K562 (cell line): ENCODE measurements around the gene HJV. TPM values are rescaled to one million over a fixed set of nuclear protein-coding genes. Genes with fewer than 3 reads are reported as not detected.

Source experiments
- CBX5 ChIP-seq: IDR thresholded peaks from 2 replicates; pipeline ENCODE4 v1.6.1; 2014; ENCODE audit warnings: low read depth, borderline replicate concordance
- CEBPZ ChIP-seq: fragments of 150-350 bp; IDR thresholded peaks from 2 replicates; pipeline ENCODE4 v1.6.1; 2014; ENCODE audit warnings: low read depth, mild to moderate bottlenecking, low read length, borderline replicate concordance
- CTCF ChIP-seq, 3 experiments: IDR thresholded peaks in 2 of 3; conservative IDR thresholded peaks in 1 of 3; 2 replicates each; pipeline ENCODE4 v1.5.1; 2011 to 2012; ENCODE audit warnings: low read length in 3 of 3, mild to moderate bottlenecking in 3 of 3, control low read depth in 2 of 3, improper control_type of control experiment in 1 of 3, inconsistent platforms in 1 of 3, low read depth in 1 of 3, mixed read lengths in 1 of 3, moderate library complexity in 1 of 3; ENCODE audit not compliant: insufficient read depth in 2 of 3
- E2F1 ChIP-seq: sonication (generic); formaldehyde crosslinking; IDR thresholded peaks from 2 replicates; pipeline ENCODE4 v1.8.1; 2023; ENCODE audit warnings: mild to moderate bottlenecking, missing genetic modification reagents, moderate library complexity
- FOXK2 ChIP-seq, 2 experiments: fragments of 450-650 bp; IDR thresholded peaks in 1 of 2; conservative IDR thresholded peaks in 1 of 2; 2 replicates each; pipeline ENCODE4 v1.6.1; 2016; ENCODE audit warnings: low read depth in 2 of 2, mild to moderate bottlenecking in 1 of 2
- FUS ChIP-seq: fragments of 200-400 bp; formaldehyde crosslinking; optimal IDR thresholded peaks from 2 replicates; pipeline ENCODE3; 2017; ENCODE audit warnings: low read depth, low read length
- GABPB2 ChIP-seq: fragments of 250-450 bp; sonication (Bioruptor Pico); conservative IDR thresholded peaks from 2 replicates; pipeline ENCODE4 v1.5.1; 2021; ENCODE audit warnings: mild to moderate bottlenecking
- IRF2 ChIP-seq: sonication (generic); formaldehyde crosslinking; IDR thresholded peaks from 2 replicates; pipeline ENCODE4 v1.8.1; 2022; ENCODE audit warnings: mild to moderate bottlenecking, missing genetic modification reagents
- KLF6 ChIP-seq: fragments of 250-450 bp; sonication (Bioruptor Pico); IDR thresholded peaks from 2 replicates; pipeline ENCODE4 v1.4.0; 2020; ENCODE audit warnings: mild to moderate bottlenecking, moderate library complexity, borderline replicate concordance
- MAX ChIP-seq: sonication (generic); formaldehyde crosslinking; IDR thresholded peaks from 2 replicates; pipeline ENCODE4 v1.9.0; 2022; ENCODE audit warnings: mild to moderate bottlenecking, missing genetic modification reagents
- MCM5 ChIP-seq: fragments of 450-650 bp; IDR thresholded peaks from 2 replicates; pipeline ENCODE4 v1.6.1; 2016; ENCODE audit warnings: low read depth
- PCBP2 ChIP-seq: fragments of 200-400 bp; formaldehyde crosslinking; IDR thresholded peaks from 2 replicates; pipeline ENCODE4 v1.6.1; 2018; ENCODE audit warnings: low read length, low read depth, mild to moderate bottlenecking, moderate library complexity; ENCODE audit not compliant: poor library complexity, severe bottlenecking
- RFX1 ChIP-seq: fragments of 450-650 bp; IDR thresholded peaks from 2 replicates; pipeline ENCODE4 v1.6.1; 2016; ENCODE audit warnings: mild to moderate bottlenecking, moderate library complexity
- ZBTB33 ChIP-seq: sonication (generic); formaldehyde crosslinking; IDR thresholded peaks from 2 replicates; pipeline ENCODE4 v1.8.1; 2023; ENCODE audit warnings: mild to moderate bottlenecking, missing genetic modification reagents
- ZNF277 ChIP-seq: fragments of 250-450 bp; sonication (Bioruptor Pico); IDR thresholded peaks from 2 replicates; pipeline ENCODE4 v1.8.0; 2022; ENCODE audit warnings: inconsistent platforms, mild to moderate bottlenecking, moderate library complexity, borderline replicate concordance
- ZNF354B ChIP-seq: fragments of 250-450 bp; sonication (Bioruptor Pico); IDR thresholded peaks from 2 replicates; pipeline ENCODE4 v1.4.0; 2020
- polyA plus RNA-seq, 8 experiments: library from polyadenylated mRNA; depleted of rRNA in 4 of 8; stranded (reverse) in 5 of 8; unstranded in 3 of 8; fragments of >200 nt; fragmentation: Nextera tagmentation in 2 of 8; fragmentation: Illumina TruSeq in 1 of 8; extraction: Ambion mirVana in 2 of 8; extraction: Trizol in 1 of 8; gene quantifications; 2 replicates each; pipeline versions ENCODE4 v1.2.1 to v1.2.3, GENCODE V29; 2011 to 2014; ENCODE audit warnings: inconsistent platforms in 1 of 8, missing spikeins in 1 of 8
- total RNA-seq, 7 experiments: library from RNA; depleted of rRNA in 6 of 7; stranded (reverse); fragments of >200 nt in 6 of 7; fragmentation: Illumina TruSeq in 2 of 7; extraction: Trizol in 2 of 7; gene quantifications; 2 replicates each; pipeline versions ENCODE4 v1.2.1 to v1.2.3, GENCODE V29; 2011 to 2021; ENCODE audit warnings: low replicate concordance in 1 of 7

The HJV gene
- total and polyA plus RNA-seq, 9 of the 15 experiments (the other 6 are each of a cell fraction or from before 2014, with no cell fraction given): 1.0 to 6.6 (median 2.4) TPM

GRCh38 chr1:146012703-146013558 is 8.6 kb downstream of the HJV start (continued):
- TF ChIP-seq E2F1 (CRISPR knock-in tag): no peak
- no peak for TF ChIP-seq MCM5
- no peak; a peak in 1 of 4 replicates for TF ChIP-seq FOXK2 (conservative IDR thresholded peaks at IDR 0.05 in 1 of 2, IDR thresholded peaks at IDR 0.05 in 1 of 2; ENCODE audit: low read depth in 2 of 2)
- TF ChIP-seq MAX (CRISPR knock-in tag): no peak
- TF ChIP-seq CEBPZ: no peak
- no peak for TF ChIP-seq ZBTB33
- TF ChIP-seq ZNF277 (CRISPR knock-in tag): no peak
- TF ChIP-seq CTCF (IDR thresholded peaks at IDR 0.05 in 2 of 3, conservative IDR thresholded peaks at IDR 0.05 in 1 of 3; ENCODE audit: insufficient read depth in 2 of 3, low read depth in 1 of 3, low read length in 3 of 3): peak; percentile 78 to 97 (median 82)
- no peak for TF ChIP-seq RFX1
- TF ChIP-seq FUS: no peak
- TF ChIP-seq ZNF354B: no peak
- TF ChIP-seq GABPB2 (CRISPR knock-in tag): no peak
- no peak for TF ChIP-seq IRF2 (CRISPR knock-in tag)
- no peak for TF ChIP-seq PCBP2
- no peak for TF ChIP-seq CBX5
- no peak for TF ChIP-seq KLF6 (CRISPR knock-in tag)
